HuH-7.5 (cell line): ENCODE results near the gene EML5.

ENCODE experiments used
- DNase-seq: peaks from one replicate; pipeline ENCODE4 v3.0.0; 2011; ENCODE audit warnings: low spot score

Gene EML5

GRCh38 chr14:88707088-88707487 is 85.7 kb downstream of the EML5 start:
- DNase-seq: no peak

DNA sequence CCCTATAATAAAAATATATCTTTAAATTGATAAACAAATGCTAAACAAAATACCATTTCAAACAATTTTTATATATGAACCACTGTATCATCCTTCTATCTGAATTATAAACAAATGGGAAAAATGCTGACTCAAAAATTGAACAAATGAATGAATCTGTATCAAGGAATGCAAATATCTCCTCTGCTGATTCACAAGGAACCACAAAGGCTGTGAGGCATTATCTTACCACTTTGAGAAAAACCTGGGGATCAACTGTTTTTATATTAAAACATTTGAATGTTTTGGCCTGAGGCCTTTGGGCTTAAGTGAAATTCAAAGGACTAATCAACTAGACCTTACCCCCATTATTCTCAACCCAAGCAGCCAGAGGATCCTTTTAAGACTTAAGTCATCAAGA is 86.3 kb downstream of the EML5 start:
- DNase-seq: no peak

- no peak for DNase-seq
Observed at GRCh38 chr14:88698651-88699050, 94.1 kb downstream of the EML5 start.

- DNase-seq: no peak
Observed at GRCh38 chr14:88695870-88696269, 96.9 kb downstream of the EML5 start.

- DNase-seq: no peak
Observed at GRCh38 chr14:88688386-88688785, 104.4 kb downstream of the EML5 start.

GRCh38 chr14:88683119-88683518 is 109.6 kb downstream of the EML5 start:
- DNase-seq: no peak

DNA sequence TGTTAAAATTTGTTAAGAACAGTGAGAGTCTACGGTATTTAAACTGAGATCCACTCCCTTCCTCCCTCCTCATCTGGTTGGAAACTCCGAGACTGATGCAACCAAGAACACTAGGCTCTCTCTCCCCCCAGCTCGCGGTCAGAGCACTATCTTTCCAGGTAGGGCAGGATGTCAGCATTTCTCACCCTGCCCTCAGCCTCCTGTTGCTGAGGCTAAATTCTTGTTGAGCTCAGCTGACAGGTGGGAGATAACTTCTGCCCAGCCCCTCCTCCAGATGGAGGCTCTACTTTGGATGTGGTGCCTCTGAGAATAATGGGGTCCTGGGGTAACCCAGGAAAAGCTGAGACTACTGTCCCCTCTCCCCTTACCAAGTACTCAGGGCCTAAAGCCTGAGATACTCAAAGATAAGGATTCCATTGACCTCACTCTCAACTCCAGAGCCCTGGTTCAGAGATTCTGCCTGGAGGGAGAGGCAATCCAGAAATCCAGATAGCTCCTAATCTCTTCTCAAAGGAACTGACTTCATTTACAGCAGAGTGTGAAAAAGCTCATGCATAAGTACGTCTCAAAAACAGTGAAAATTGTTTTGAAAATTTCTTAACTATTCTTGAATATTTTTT is 110.1 kb downstream of the EML5 start:
- no peak for DNase-seq

DNA sequence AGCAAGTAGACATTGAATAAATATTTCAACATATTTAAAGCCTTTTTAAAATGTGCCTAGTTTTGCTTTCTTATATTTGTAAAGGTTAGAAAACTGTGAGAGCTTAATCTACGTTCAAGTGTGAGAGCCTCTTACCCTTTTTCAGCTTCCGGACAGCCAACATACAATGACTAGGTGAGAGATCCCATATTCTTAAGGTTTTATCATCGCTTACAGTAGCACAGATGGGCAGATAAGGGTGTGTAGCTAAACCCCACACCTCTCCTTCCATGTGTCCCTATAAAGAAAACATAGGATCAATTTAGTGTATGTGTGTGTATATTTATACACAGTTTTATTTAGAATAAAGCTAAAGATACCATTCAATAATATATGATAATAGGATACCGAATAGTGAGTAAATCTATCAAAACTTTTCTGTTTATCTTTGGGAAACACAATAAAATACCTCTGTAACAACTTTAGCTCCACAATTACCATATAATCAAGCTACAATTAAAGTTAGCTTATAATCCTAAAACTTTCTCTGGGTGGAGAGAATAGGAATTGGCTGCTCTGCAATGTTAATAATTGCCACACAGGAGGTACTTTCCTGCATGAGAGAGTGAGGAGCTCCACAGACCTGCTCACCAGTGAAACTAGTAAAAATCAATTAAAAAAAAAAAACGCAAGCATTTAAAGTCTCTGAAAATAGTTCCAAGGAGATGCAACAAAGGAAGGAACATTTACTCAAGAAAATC is 110.8 kb downstream of the EML5 start:
- no peak for DNase-seq

GRCh38 chr14:88669346-88669745 is 123.4 kb downstream of the EML5 start:
- no peak for DNase-seq

DNA sequence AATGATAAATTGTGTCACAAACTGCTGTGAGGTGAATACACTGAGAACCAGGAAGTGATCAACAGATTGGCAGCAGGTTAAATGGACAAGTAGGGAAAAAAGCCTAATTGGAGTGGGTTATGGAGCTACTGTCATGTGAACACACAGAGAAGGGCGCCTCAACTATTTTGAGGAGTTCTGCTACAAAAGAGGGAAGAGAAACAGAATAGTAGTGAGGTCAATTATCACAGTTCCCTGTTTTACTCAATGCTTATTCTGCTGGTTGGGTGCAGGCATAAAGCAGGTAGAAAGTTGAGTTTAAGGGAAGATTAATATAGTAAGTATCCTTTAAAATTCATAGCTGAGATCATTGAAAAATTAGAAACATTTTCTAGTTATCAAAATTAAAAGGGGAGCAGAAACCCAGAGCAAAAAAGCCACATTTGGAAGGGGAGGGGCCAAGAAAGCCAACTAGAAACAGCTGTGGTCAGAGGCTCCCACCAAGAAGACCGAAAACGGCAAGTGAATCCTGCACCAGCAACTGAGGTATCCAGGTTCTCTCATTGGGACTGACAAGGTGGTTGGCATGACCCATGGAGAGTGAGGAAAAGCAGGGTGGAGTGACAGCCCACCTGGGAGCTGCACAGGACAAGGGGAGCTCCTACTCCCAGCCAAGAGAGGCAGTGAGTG is 124.2 kb downstream of the EML5 start:
- no peak for DNase-seq

- DNase-seq: peak; percentile 18
Observed at GRCh38 chr14:88667555-88668273, 125.0 kb downstream of the EML5 start.

DNA sequence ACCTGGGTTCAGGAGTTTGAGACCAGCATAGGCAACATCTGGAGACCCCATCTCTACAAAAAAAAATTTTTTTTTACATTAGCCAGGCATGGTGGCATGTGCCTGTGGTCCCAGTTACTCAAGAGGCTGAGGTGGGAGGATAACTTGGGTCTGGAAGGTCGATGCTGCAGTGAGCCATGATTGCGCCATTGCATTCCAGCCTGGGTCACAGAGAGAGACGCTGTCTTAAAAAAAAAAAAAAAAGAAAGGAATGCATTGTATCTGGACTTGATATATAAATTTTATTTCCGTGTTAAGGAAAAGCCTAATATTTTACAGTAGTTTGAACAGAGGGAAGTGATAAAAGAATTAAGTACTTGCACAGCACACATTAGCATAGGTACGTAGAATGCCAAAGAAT is 132.7 kb downstream of the EML5 start:
- no peak for DNase-seq

DNA sequence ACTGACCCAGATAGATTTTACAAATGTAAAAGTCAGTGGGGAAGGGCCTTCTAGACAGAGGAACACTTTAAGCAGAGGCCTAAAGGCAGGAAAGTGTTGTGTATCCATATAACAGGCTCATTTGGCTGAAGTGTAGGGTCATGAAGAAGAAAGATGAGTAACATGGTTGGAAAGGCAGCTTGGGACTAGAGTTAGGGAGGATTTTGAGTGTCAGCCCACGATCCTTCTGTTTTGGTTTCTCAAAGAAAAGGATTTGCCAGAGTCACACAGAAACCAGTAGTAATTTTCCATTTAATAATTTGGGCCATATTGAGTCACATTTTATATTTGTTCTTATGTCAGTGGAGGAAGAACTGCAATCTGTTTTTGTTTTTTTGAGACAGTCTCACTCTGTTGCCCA is 153.5 kb downstream of the EML5 start:
- DNase-seq: no peak

- DNase-seq: no peak
Observed at GRCh38 chr14:88632512-88632911, 160.2 kb downstream of the EML5 start.

- no peak for DNase-seq
Observed at GRCh38 chr14:88631091-88631490, 161.7 kb downstream of the EML5 start.

DNA sequence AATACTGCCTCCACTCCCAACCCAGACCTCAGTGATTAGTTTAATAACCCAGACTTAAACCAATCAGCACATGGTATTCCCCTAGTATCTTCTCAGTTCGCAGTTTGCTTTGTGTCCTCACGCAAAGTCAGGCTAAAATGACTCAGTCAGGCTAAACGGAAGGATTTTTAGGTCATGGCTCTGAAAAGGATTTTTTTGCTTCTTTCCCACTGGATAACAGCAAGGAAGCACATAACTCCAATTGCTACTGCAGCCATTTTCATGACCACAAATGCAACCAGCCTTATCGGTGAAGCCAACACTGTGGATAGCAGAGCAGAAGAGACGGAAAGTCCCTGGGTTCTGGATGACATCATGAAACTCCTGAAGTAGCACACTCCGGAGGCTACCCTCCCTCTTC is 162.2 kb downstream of the EML5 start:
- DNase-seq: no peak

GRCh38 chr14:88628462-88628861 is 164.3 kb downstream of the EML5 start:
- DNase-seq: no peak

DNA sequence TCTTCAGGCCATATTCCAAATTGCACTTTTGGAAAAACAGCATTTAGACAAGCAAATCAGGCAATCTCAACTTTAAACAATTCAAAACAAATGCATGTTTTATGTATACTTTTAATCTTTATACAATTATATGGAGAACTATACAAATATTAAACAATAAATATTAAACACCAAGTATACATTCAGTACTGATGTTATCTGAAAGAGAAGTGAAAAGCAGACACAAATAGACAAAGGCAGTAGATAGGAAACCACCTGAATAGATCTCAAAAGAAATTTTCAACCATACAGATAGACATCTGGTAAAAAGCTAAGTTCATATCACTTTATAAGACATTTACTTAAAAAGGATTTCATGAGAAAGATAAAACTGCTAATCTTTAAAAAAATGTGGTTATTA is 164.7 kb downstream of the EML5 start:
- no peak for DNase-seq

- DNase-seq: no peak
Observed at GRCh38 chr14:88625671-88626070, 167.1 kb downstream of the EML5 start.

DNA sequence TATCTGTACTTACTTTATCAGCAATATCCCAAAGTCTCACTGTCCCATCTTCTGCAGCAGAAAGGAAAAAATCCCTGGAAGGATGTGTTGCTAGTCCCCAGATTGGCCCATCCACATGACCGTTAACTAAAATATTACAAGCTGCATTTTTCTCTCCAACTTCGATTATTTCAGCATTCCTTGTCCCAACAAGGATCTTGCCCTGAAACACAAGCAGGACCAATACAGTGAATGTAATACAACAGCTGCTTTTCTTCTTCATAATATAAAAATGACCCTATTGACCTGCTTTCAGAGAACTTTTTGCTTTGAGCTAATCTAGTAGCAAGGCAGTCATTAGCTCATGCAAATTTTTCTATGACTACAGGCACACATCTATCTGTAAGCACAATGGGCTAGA is 171.7 kb downstream of the EML5 start:
- DNase-seq: no peak

DNA sequence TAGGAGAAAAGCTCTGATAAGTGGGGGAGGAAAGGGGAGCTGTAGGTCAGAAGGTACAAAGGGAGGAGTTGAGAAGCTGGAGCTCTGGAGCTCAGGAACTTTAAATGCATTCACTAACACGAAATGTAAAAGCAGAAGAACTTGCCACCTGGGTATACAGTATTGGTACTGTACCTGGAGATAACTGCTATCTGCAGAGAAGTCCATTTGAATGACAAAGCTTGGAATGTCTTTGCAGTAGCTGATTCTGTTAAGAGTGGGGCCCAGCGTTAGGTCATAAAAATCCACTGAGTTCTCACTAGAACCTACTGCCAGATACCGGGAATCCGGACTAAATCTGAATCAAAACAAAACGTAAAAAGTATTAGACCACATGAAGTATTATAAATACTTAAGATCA is 174.3 kb downstream of the EML5 start:
- DNase-seq: no peak

DNA sequence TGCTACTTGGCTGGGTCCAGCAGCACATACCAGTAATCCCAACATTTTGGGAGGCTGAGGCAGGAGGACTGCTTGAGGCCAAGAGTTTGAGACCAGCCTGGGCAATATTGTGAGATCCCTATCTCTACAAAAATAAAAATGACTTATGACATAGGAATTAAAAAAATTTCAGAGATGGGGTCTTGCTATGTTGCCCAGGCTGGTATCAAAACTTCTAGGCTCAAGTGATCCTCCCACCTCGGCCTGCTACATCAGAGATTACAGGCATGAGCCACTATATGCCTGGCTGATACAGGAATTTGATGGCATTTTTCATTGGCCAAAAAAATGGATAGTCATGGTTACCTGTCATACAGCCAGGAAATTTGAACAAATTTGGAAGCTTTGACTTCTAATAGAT is 175.3 kb downstream of the EML5 start:
- no peak for DNase-seq

GRCh38 chr14:88616697-88617096 is 176.1 kb downstream of the EML5 start:
- DNase-seq: no peak
